ENCODE data around the gene TBC1D22B. TPM values are rescaled to one million over a fixed set of nuclear protein-coding genes. Genes with fewer than 3 reads are reported as not detected.

Gene TBC1D22B
- polyA plus RNA-seq, 2 of the 4 experiments (the other 2 are of a cell fraction): 5.7 to 6.4 TPM

DNA sequence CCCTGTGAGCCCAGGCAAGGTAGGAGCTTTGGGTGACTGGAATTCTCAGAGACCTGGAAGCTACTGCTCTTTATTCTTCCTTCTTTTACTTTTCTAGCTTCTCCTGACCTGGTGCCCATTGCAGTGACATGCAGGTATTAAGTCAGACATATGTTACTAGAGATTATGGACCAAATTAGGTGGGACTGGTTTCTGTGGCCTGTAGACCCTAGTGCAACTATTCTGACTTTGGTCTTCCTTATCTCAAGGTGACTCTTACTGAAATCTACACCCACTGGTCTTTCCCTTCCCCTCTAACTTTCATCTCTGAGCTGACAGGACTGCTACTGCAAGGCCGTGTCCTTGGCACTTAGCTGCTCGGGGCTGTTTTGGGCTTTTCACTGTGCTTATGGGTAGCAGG lies 24.8 kb downstream of the TBC1D22B start:
- ChIA-PET CTCF (interaction anchor here (1.0 kb wide), 2 partner anchors 13 to 21 kb away, joined by 3 read pairs; no protein-coding TSS in a partner anchor), POLR2A (no interaction called here)
- H3K27ac ChIP-seq: no peak overlapping the region
- DNase-seq (ENCODE audit: low read depth in 1 of 2, low spot score in 1 of 2): no peak
- no peak for ATAC-seq
- no peak for TF ChIP-seq MYC (IDR thresholded peaks at IDR 0.05; ENCODE audit: borderline replicate concordance, low read length)
- TF ChIP-seq JUNB (IDR thresholded peaks at IDR 0.05): no peak
- TF ChIP-seq, protein P1, sequence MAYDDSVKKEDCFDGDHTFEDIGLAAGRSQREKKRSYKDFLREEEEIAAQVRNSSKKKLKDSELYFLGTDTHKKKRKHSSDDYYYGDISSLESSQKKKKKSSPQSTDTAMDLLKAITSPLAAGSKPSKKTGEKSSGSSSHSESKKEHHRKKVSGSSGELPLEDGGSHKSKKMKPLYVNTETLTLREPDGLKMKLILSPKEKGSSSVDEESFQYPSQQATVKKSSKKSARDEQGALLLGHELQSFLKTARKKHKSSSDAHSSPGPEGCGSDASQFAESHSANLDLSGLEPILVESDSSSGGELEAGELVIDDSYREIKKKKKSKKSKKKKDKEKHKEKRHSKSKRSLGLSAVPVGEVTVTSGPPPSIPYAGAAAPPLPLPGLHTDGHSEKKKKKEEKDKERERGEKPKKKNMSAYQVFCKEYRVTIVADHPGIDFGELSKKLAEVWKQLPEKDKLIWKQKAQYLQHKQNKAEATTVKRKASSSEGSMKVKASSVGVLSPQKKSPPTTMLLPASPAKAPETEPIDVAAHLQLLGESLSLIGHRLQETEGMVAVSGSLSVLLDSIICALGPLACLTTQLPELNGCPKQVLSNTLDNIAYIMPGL (CRISPR knock-in tag; IDR thresholded peaks at IDR 0.05; ENCODE audit: borderline replicate concordance): no peak
- TF ChIP-seq RAD21 (conservative IDR thresholded peaks at IDR 0.05 in 1 of 2, IDR thresholded peaks at IDR 0.05 in 1 of 2): no peak
- no peak for TF ChIP-seq EHF (CRISPR knock-in tag; IDR thresholded peaks at IDR 0.05)
- TF ChIP-seq, protein P2, sequence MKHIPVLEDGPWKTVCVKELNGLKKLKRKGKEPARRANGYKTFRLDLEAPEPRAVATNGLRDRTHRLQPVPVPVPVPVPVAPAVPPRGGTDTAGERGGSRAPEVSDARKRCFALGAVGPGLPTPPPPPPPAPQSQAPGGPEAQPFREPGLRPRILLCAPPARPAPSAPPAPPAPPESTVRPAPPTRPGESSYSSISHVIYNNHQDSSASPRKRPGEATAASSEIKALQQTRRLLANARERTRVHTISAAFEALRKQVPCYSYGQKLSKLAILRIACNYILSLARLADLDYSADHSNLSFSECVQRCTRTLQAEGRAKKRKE (CRISPR knock-in tag; IDR thresholded peaks at IDR 0.05; ENCODE audit: low read depth): no peak
- TF ChIP-seq, protein P3, sequence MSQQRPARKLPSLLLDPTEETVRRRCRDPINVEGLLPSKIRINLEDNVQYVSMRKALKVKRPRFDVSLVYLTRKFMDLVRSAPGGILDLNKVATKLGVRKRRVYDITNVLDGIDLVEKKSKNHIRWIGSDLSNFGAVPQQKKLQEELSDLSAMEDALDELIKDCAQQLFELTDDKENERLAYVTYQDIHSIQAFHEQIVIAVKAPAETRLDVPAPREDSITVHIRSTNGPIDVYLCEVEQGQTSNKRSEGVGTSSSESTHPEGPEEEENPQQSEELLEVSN (IDR thresholded peaks at IDR 0.05; ENCODE audit: borderline replicate concordance, low read depth): no peak
- no peak for TF ChIP-seq SMC3 (IDR thresholded peaks at IDR 0.05)
- no peak for TF ChIP-seq HOXB13 (CRISPR knock-in tag; IDR thresholded peaks at IDR 0.05; ENCODE audit: low read depth)
- no peak for TF ChIP-seq CHD4 (IDR thresholded peaks at IDR 0.05; ENCODE audit: borderline replicate concordance)
- TF ChIP-seq NPAS2 (CRISPR knock-in tag; IDR thresholded peaks at IDR 0.05; ENCODE audit: borderline replicate concordance): no peak
- no peak for TF ChIP-seq JUN (IDR thresholded peaks at IDR 0.05)
- TF ChIP-seq, protein P4, sequence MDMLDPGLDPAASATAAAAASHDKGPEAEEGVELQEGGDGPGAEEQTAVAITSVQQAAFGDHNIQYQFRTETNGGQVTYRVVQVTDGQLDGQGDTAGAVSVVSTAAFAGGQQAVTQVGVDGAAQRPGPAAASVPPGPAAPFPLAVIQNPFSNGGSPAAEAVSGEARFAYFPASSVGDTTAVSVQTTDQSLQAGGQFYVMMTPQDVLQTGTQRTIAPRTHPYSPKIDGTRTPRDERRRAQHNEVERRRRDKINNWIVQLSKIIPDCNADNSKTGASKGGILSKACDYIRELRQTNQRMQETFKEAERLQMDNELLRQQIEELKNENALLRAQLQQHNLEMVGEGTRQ (IDR thresholded peaks at IDR 0.05): no peak
- no peak for TF ChIP-seq HOXB5 (CRISPR knock-in tag; IDR thresholded peaks at IDR 0.05)
- H3K4me2 ChIP-seq: no peak overlapping the region
- H3K4me1 ChIP-seq: no peaks in the 10 kb centered on the region
- no peak for FAIRE-seq
- H3K4me3 ChIP-seq: no peak overlapping the region
- H3K9me3 ChIP-seq: no peaks in the 10 kb centered on the region
- 95% methylated on average over 2 of the region's 2 CpGs for WGBS (ENCODE audit: missing lambda C conversion rate)

DNA sequence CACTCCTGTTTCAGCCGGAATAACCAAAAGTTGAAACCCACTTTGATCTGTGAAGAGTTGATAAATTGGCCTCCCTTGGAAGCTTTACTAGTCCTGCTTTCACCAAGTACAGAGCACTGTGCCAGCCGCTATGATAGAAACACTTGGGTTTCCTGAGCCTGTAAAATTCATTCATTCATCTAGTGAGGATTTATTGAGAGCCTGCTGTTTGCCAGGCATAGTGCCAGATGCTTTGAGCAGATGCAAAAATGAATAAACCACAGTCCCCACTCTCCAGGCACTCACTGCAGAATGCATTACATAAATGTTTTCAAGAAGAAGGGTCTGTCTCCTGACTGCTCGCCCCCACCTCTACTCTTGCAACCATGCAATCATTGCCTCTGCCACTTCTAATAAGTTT lies 25.7 kb downstream of the TBC1D22B start:
- H3K4me3 ChIP-seq: no peak overlapping the region
- H3K27ac ChIP-seq: no peak overlapping the region
- 63% methylated on average over 3 of the region's 3 CpGs for WGBS (ENCODE audit: missing lambda C conversion rate)
- no peaks in the 10 kb centered on the region for H3K9me3 ChIP-seq
- no peak for FAIRE-seq
- DNase-seq (ENCODE audit: low read depth in 1 of 2, low spot score in 1 of 2): no peak
- ATAC-seq: no peak
- CTCF ChIA-PET: interaction anchor here (1.0 kb wide), 1 partner anchor 20 kb away, joined by 3 read pairs; no protein-coding TSS in a partner anchor
- H3K4me2 ChIP-seq: no peak overlapping the region
- no peak for TF ChIP-seq SREBF2 (IDR thresholded peaks at IDR 0.05)
- TF ChIP-seq, protein P4 (IDR thresholded peaks at IDR 0.05): no peak
- TF ChIP-seq NPAS2 (CRISPR knock-in tag; IDR thresholded peaks at IDR 0.05; ENCODE audit: borderline replicate concordance): no peak
- TF ChIP-seq, protein P5, sequence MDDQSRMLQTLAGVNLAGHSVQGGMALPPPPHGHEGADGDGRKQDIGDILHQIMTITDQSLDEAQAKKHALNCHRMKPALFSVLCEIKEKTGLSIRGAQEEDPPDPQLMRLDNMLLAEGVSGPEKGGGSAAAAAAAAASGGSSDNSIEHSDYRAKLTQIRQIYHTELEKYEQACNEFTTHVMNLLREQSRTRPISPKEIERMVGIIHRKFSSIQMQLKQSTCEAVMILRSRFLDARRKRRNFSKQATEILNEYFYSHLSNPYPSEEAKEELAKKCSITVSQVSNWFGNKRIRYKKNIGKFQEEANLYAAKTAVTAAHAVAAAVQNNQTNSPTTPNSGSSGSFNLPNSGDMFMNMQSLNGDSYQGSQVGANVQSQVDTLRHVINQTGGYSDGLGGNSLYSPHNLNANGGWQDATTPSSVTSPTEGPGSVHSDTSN (IDR thresholded peaks at IDR 0.05): no peak
- TF ChIP-seq EP300 (IDR thresholded peaks at IDR 0.05): no peak
- TF ChIP-seq CHD4 (IDR thresholded peaks at IDR 0.05; ENCODE audit: borderline replicate concordance): no peak
- TF ChIP-seq HOXB13 (CRISPR knock-in tag; IDR thresholded peaks at IDR 0.05; ENCODE audit: low read depth): no peak
- no peak for TF ChIP-seq RNF2 (IDR thresholded peaks at IDR 0.05; ENCODE audit: borderline replicate concordance, low read depth)
- TF ChIP-seq, protein P1 (CRISPR knock-in tag; IDR thresholded peaks at IDR 0.05; ENCODE audit: borderline replicate concordance): no peak
- H3K4me1 ChIP-seq: no peaks in the 10 kb centered on the region
- POLR2A ChIA-PET: no interaction called here
